ENCODE results near the gene SCYGR3.
"Not testable (repeated sequence)": the region's sequence is repeated elsewhere in the genome, so short reads cannot be mapped to it uniquely, and the experiment has no call there.

Gene SCYGR3

DNA sequence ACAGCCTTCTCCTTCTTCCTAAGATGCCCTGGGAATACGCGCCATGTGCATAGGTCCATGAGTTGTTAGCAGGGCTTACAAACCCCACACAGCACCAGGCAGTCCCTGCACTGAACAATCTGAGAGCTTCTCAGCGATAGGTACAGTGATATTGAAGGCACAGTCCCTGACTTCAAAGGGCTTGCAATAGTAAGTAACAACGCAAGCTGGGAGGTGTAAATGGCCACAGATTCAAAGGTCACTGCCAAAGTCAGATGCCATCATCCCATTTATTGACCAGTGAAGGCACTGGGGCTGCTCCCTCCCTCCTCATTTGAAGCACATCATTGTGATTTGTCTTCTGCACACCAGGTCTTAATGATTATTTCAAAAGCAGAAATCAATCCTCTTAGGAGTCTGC, 541 bp upstream of the SCYGR3 start:
- no peak for DNase-seq (ENCODE audit: insufficient read length, low spot score)
- FAIRE-seq, result no peak

GRCh38 chr2:227614246-227614645, 394 bp downstream of the SCYGR3 start:
- DNase-seq (ENCODE audit: insufficient read length, low spot score), result no peak
- no peak for FAIRE-seq

DNA sequence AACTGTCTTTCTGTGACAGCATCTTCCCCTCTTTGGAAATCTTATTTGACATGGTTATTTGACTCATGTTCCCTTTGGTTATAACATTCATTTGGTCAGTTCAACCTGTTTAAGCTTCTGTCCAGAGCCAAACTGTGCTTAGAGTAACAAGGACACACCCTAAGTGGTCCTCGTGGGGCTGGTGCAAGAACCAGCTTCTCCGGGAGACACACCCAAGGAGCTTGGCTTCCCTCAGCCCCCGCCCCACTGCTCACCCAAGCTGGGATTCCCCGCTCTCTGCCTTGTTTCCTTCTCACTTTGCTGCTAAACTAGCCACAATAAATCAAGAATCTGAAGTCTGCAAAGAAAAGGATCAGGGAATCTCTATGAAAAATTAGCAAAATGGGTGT, 1.4 kb downstream of the SCYGR3 start:
- DNase-seq (ENCODE audit: insufficient read length, low spot score), result no peak
- no peak for FAIRE-seq

DNA sequence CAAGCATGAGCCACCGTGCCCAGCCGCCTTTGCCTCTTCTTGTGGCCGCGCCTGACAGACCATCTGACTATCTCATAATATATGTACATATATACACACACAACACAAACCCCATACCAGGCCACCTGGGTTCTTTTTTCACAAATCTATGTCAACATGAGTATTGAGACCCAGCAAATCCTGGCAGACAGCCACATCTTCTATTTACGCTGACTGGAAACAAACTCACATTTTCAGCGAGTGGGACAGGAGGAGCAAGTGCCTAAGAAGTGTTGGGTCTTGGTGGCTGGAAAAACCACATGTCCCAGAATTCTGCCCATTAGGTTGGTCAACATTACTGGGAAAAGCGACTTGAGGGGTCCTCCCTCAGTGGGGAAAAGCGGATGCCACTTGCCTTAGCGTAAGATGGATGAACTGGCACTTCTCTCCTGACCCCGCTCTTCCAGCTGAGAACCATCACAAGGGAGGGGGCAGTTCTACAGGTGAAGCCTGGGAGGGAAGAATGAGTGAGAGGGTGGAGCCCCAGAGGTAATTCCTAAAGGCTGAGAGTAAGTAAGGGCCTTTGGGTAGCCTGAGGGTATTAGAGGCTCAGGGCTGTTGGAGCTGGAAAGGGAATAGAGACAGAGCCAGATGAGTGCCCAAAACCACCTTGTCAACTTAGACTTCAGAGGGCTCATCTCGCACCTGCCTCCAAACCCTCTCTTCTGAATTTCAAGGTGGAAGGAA, 1.9 kb downstream of the SCYGR3 start:
- FAIRE-seq (no peak), DNase-seq (ENCODE audit: insufficient read length, low spot score) (no peak)

DNA sequence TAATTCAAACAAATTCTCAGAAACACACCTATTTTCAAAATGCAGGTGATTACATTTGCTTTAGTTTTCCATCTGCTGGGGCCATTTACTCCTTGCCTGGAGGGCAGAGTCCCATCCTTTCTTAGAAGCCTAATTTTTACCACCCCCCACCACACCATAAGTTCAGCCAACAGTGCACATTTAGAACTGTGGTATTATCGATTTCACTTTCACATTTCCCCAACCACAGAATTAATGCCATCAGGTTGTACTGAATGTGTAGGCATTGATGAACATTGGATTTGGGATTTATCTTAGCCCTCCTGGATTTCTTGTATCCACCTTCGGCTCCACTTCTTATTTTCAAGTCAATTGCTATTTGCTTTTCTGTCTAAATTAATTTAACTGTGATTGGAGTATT, 4.5 kb downstream of the SCYGR3 start:
- DNase-seq (ENCODE audit: insufficient read length, low spot score), result no peak
- FAIRE-seq, result no peak

DNA sequence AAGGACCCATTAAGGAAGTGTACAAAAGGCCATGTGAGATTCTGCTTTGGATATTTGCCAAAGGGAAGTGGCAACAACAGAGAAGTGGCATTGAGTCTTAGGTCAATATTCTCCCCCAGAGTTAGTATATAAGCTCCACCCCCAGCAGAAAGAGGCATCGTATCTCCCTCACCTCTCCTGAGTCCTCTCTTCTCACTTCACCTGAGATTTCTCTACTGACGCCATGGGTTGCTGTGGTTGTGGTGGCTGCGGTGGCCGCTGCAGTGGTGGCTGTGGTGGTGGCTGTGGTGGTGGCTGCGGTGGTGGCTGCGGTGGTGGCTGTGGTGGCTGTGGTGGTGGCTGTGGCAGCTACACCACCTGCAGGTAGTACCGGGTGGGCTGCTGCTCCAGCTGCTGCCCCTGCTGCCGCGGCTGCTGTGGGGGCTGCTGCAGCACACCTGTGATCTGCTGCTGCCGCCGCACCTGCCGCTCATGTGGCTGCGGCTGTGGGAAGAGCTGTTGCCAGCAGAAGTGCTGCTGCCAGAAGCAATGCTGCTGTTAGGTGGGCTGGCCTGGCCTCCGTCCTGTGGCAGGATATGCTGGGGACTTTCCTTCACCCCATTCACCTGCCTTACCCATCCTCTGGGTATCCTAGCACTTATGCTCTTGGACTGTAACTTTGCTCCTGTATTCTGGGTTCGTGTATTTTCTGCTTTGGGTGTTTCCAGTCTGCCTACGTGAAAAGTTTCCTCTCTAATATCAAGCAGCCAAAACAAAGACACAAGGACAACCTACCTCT, 5.9 kb downstream of the SCYGR3 start:
- no peak for DNase-seq (ENCODE audit: insufficient read length, low spot score)
- FAIRE-seq, result no peak

DNA sequence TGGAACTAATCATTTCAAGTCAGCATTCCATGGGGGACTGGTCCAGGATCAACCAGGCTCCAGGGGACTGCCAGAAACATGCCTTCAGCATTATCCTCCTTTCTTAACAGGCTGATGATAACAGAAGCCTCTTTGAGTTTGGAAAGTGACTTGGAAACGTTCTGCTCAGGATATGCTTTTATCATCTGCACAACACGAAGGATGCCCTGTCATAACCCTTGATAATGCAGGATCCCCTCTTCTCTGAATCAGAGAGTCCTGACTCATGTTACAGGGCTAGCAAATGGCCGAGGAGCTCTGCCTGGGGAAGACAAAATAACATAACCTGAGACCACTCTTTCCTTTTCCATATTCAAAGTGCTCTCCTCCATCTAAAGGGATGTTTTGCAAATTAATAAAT, 6.7 kb downstream of the SCYGR3 start:
- no peak for FAIRE-seq
- no peak for DNase-seq (ENCODE audit: insufficient read length, low spot score)

- FAIRE-seq, result no peak
Observed at GRCh38 chr2:227606476-227606875, 8.2 kb downstream of the SCYGR3 start.

DNA sequence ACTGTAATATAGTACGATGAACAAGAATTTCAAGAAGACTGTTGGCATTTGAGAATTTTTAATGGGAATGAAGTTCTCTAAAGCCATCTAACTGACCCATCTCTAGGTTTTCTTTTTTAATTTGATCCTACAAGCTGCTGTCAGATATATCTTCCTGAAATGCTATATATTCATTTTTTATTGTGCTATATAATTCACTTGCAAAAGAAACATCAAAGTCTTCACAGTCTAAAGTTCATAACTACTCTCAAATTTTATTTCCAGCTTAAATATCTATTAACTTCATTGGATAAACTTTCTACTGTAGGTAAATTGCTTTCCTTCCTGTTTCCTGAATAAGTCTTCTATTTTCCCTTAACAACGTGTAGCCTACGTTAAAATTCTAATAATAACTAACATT, 12.3 kb downstream of the SCYGR3 start:
- FAIRE-seq (no peak), DNase-seq (ENCODE audit: insufficient read length, low spot score) (no peak)

More at GRCh38 chr2:227606476-227606875, 8.2 kb downstream of the SCYGR3 start:
- no peak for DNase-seq (ENCODE audit: insufficient read length, low spot score)

DNA sequence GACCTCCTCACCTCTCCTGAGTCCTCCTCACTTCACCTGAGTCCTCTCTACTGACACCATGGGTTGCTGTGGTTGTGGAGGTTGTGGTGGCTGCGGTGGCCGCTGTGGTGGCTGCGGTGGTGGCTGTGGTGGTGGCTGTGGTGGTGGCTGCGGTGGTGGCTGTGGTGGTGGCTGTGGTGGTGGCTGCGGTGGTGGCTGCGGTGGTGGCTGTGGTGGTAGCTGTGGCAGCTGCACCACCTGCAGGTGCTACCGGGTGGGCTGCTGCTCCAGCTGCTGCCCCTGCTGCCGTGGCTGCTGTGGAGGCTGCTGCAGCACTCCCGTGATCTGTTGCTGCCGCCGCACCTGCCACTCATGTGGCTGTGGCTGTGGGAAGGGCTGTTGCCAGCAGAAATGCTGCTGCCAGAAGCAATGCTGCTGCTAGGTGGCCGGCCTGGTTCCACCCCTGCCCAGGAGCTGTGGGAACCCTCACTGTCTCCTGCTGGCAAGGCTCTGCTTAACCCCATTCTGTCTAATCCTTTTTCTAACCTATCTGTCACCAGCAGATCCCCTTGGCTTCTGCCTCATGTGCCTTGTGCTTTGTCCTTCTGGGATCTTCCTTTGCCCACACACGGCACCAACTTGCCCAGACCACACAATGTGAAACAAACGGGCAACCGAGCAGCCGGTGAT, 15.7 kb downstream of the SCYGR3 start, which contains the start of gene SCYGR2:
SCYGR2 (plus strand) TSS at position 59 of the 669 bp plus-strand sequence; CDS start at position 59, 0 bp downstream.
- not testable (repeated sequence) for FAIRE-seq; DNase-seq (ENCODE audit: insufficient read length, low spot score)

DNA sequence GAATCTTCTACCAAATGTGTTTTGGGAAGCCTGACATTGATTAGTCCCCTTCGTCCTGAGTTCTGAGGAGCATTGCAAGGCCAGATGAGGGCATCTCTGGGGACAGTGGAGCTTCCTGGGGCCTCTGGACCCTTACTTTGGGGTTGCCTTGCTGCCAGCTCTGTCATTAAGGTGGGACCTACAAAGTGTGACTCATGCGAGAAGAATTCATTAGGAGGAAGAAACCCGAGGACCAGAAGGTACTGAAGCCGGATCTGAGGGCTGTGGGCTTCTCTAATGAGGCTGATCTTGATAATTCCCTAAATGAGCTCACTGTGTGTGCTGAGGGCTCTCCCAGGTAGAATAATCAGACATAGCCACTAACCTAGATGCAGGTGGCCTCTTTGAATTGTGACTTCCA, 16.6 kb downstream of the SCYGR3 start:
- no peak for DNase-seq (ENCODE audit: insufficient read length, low spot score)

DNA sequence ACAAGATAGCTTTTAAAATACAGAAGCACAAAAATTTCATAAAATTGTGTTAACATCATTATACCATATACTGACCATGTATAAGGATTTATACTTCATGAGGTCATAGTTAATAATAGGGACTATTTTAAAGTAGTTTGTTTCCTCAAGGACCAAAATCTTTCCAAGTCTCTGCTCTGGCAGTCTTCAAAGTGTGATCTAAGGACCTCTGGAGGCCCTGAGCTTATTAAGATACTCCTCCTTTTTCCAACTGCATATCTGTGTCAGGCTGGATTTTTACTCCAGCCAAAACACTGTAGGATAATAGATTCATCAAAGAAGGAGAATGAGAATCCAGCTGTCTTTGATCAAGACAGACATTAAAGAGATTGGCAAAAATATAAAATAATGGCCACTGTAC, 17.6 kb downstream of the SCYGR3 start:
- FAIRE-seq, result no peak
- no peak for DNase-seq (ENCODE audit: insufficient read length, low spot score)

More for the DNA sequence above, 16.6 kb downstream of the SCYGR3 start:
- no peak for FAIRE-seq

DNA sequence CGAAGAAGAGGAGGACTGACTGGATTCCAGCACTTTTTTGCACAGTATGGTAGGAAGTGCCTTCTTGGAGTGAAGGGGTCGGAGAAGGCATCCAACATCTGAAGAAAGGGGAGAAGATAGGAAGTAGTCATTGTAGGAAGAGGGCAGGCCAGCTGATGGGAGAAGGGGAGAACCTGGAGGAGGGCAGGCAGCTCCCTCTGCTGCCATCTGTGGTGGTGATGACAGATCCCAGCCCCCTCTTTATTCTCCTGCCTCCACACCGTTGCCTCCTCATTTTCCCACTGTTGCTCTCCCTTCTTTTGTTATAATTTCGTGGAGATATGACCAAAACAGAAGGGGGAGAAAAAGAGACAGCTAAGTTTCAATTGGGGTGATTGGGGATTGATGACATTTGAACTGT, 18.8 kb downstream of the SCYGR3 start:
- DNase-seq (ENCODE audit: insufficient read length, low spot score) (no peak), FAIRE-seq (no peak)

- DNase-seq (ENCODE audit: insufficient read length, low spot score) (no peak), FAIRE-seq (no peak)
Observed at GRCh38 chr2:227592694-227593387, 21.8 kb downstream of the SCYGR3 start.

- no peak for FAIRE-seq
- no peak for DNase-seq (ENCODE audit: insufficient read length, low spot score)
Observed at GRCh38 chr2:227582369-227582768, 32.3 kb downstream of the SCYGR3 start.

DNA sequence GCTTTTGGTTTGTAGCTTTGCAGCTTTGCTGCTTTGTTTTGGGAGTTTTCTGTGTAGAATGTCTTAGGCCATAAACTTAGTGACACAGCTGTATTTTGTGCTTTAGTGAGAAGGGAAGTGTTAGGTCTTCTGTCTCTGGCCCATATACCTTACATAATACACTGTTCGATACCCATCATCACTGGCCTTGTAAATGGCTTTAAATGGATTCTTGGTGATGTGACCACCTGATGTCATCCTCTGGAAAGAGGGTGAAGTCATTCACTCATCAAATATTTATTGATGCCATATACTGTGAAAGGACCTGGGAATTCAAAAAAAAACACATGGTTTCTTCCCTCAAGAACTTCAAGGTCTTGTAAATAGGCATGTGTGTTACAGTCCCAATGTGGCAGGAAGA, 34.8 kb downstream of the SCYGR3 start:
- FAIRE-seq (no peak), DNase-seq (ENCODE audit: insufficient read length, low spot score) (no peak)

DNA sequence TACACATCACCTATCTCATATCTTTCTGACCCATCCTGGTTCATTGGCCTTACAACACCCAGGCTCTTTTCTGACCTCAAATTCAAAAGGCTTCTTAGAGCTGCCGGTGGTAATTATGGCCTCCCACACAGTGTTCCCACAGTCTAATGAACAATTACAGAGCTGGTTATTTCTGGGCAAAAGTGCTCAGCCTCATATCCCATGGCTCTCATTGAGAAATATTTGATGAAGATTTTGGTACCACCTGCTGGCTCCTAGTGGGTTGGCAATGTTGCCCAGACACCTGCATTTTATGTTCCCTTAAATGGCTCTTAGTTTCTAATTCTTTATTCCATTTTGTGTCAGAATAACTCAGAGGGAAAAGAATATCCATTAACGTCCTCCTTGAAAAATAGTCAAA, 36.0 kb downstream of the SCYGR3 start:
- DNase-seq (ENCODE audit: insufficient read length, low spot score) (no peak), FAIRE-seq (no peak)

DNA sequence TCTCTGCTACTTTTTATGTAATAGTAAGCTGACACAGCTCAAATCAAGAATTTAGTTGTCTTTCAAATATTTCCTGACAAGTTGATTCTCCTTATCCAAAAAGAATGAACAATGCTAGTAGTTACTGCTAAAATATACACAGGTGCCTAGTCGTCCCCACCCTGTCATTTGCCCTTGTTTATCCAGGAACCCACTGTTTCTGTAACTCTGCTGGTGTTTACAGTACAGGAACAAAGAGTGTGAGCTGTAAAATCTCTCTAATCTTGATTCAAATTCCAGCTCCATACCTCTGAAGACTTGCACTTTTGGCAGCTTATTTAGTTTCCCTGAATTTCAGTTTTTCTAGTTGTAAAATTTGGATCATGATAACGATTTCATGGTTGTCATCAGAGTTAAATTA, 37.1 kb downstream of the SCYGR3 start:
- no peak for FAIRE-seq
- no peak for DNase-seq (ENCODE audit: insufficient read length, low spot score)

DNA sequence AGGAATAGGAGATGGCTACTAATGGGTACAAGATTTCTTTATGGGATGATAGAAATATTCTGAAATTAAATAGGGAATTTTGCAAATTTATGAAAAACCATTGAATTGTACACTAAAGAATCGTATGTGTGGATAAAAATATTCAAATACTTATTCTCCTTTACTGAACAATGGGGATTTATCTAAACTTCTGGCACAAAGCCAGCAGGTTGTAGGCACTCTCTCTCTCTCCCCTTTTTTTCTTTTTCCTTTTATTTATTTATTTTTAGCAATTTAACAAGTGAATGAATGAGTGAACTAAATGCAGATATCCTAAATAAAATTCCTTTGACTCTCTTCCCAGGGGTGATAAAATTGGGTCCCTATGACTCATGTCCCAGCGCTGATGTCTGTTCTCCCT, 37.8 kb downstream of the SCYGR3 start:
- DNase-seq (ENCODE audit: insufficient read length, low spot score) (no peak), FAIRE-seq (no peak)

GRCh38 chr2:227576110-227576509, 38.5 kb downstream of the SCYGR3 start:
- no peak for FAIRE-seq
- no peak for DNase-seq (ENCODE audit: insufficient read length, low spot score)

- no peak for DNase-seq (ENCODE audit: insufficient read length, low spot score)
Observed at GRCh38 chr2:227570615-227571014, 44.0 kb downstream of the SCYGR3 start.

More at GRCh38 chr2:227570615-227571014, 44.0 kb downstream of the SCYGR3 start:
- FAIRE-seq, result no peak

Data from GM19239 (cell line).